ENCODE results near the gene EDN1.
"Not testable (repeated sequence)": the region's sequence is repeated elsewhere in the genome, so short reads cannot be mapped to it uniquely, and the experiment has no call there.

The EDN1 gene

GRCh38 chr6:12295558-12296254 is 5.5 kb downstream of the EDN1 start:
- DNase-seq: no peak

GRCh38 chr6:12296255-12296573 is 6.1 kb downstream of the EDN1 start:
- peak; percentile 57 for DNase-seq

GRCh38 chr6:12296604-12297003 is 6.4 kb downstream of the EDN1 start:
- DNase-seq: no peak

- DNase-seq: no peak
Observed at GRCh38 chr6:12297363-12298016, 7.3 kb downstream of the EDN1 start.

- no peak for DNase-seq
Observed at GRCh38 chr6:12298017-12298978, 8.1 kb downstream of the EDN1 start.

- DNase-seq: no peak
Observed at GRCh38 chr6:12298995-12299394, 8.8 kb downstream of the EDN1 start.

GRCh38 chr6:12301018-12301417 is 10.9 kb downstream of the EDN1 start:
- no peak for DNase-seq

- DNase-seq: no peak
Observed at GRCh38 chr6:12304487-12304886, 14.3 kb downstream of the EDN1 start.

- DNase-seq: no peak
Observed at GRCh38 chr6:12309070-12309469, 18.9 kb downstream of the EDN1 start.

GRCh38 chr6:12311106-12311505 is 20.9 kb downstream of the EDN1 start:
- no peak for DNase-seq

- DNase-seq: no peak
Observed at GRCh38 chr6:12312736-12313135, 22.6 kb downstream of the EDN1 start.

- no peak for DNase-seq
Observed at GRCh38 chr6:12313306-12313991, 23.3 kb downstream of the EDN1 start.

- no peak for DNase-seq
Observed at GRCh38 chr6:12313992-12314589, 23.9 kb downstream of the EDN1 start.

GRCh38 chr6:12314751-12315150 is 24.6 kb downstream of the EDN1 start:
- no peak for DNase-seq

- DNase-seq: no peak
Observed at GRCh38 chr6:12315292-12316081, 25.3 kb downstream of the EDN1 start.

- DNase-seq: no peak
Observed at GRCh38 chr6:12318749-12319148, 28.6 kb downstream of the EDN1 start.

GRCh38 chr6:12320074-12320473 is 29.9 kb downstream of the EDN1 start:
- DNase-seq: not testable (repeated sequence)

GRCh38 chr6:12324099-12324498 is 33.9 kb downstream of the EDN1 start:
- DNase-seq: no peak

- no peak for DNase-seq
Observed at GRCh38 chr6:12324748-12325147, 34.6 kb downstream of the EDN1 start.

- no peak for DNase-seq
Observed at GRCh38 chr6:12325872-12326271, 35.7 kb downstream of the EDN1 start.

- DNase-seq: no peak
Observed at GRCh38 chr6:12327391-12327790, 37.2 kb downstream of the EDN1 start.

GRCh38 chr6:12327988-12328387 is 37.8 kb downstream of the EDN1 start:
- no peak for DNase-seq
